Loucy (cell line): ENCODE results near the gene WRAP73.

ENCODE experiments used
- EZH2phosphoT487 ChIP-seq: fragments of 200-600 bp; IDR thresholded peaks from 2 replicates; pipeline ENCODE4 v1.6.1; 2018; ENCODE audit warnings: antibody characterized with exemption, mild to moderate bottlenecking, moderate library complexity, borderline replicate concordance
- TF ChIP-seq, protein P1 (sequence below): fragments of 200-600 bp; sonication (generic); conservative IDR thresholded peaks from 2 replicates; pipeline ENCODE4 v1.5.1; 2014; ENCODE audit warnings: mild to moderate bottlenecking, antibody characterized with exemption, low read length

DNA sequence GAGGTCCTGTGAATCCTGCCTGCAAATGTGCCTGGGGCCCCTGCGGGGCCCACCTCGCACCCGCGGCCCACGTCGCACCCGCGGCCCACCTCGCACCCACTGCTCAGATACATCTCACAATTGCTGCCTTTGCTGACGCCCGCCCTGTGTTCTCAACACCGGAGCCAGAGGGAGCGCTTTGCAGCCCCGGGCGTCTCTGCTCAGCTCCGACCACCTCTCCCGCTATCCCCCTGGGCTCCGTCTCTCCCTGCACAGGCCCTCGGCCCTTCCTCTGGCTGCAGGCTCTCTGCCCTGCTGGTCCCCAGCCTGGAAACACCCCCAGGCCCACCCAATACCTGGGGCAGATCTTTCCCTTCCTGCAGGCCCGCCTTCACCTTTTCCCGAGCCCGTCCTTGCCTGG is 47.2 kb upstream of the WRAP73 start:
- TF ChIP-seq, protein P1, sequence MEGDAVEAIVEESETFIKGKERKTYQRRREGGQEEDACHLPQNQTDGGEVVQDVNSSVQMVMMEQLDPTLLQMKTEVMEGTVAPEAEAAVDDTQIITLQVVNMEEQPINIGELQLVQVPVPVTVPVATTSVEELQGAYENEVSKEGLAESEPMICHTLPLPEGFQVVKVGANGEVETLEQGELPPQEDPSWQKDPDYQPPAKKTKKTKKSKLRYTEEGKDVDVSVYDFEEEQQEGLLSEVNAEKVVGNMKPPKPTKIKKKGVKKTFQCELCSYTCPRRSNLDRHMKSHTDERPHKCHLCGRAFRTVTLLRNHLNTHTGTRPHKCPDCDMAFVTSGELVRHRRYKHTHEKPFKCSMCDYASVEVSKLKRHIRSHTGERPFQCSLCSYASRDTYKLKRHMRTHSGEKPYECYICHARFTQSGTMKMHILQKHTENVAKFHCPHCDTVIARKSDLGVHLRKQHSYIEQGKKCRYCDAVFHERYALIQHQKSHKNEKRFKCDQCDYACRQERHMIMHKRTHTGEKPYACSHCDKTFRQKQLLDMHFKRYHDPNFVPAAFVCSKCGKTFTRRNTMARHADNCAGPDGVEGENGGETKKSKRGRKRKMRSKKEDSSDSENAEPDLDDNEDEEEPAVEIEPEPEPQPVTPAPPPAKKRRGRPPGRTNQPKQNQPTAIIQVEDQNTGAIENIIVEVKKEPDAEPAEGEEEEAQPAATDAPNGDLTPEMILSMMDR, result no peak
- no peak for TF ChIP-seq EZH2phosphoT487
